ENCODE results near the gene AADACL3.
"Not testable (repeated sequence)": the region's sequence is repeated elsewhere in the genome, so short reads cannot be mapped to it uniquely, and the experiment has no call there.

Gene AADACL3

GRCh38 chr1:12715896-12716437 lies at the start of gene AADACL3:
TSS of gene AADACL3 (plus strand) at chr1:12716110. CDS start at chr1:12716177, 67 bp downstream.
- no peak for DNase-seq (ENCODE audit: low read depth)
- no peak for TF ChIP-seq CTCF (conservative IDR thresholded peaks at IDR 0.05; ENCODE audit: low read length)
- no peak within 1 kb of the TSS for H3K4me3 ChIP-seq (ENCODE audit: low read length)

GRCh38 chr1:12666141-12666735 lies 49.7 kb upstream of the AADACL3 start:
- no peak for TF ChIP-seq CTCF (conservative IDR thresholded peaks at IDR 0.05; ENCODE audit: low read length)
- no peak for DNase-seq (ENCODE audit: low read depth)

GRCh38 chr1:12669529-12670068 lies 46.3 kb upstream of the AADACL3 start:
- DNase-seq (ENCODE audit: low read depth) = peak; percentile 16
- no peak overlapping the region for H3K4me3 ChIP-seq (ENCODE audit: low read length)
- TF ChIP-seq CTCF (conservative IDR thresholded peaks at IDR 0.05; ENCODE audit: low read length) = no peak

More at GRCh38 chr1:12666141-12666735, 49.7 kb upstream of the AADACL3 start:
- H3K4me3 ChIP-seq (ENCODE audit: low read length) = no peak overlapping the region

- TF ChIP-seq CTCF (conservative IDR thresholded peaks at IDR 0.05; ENCODE audit: low read length) = no peak
- H3K4me3 ChIP-seq (ENCODE audit: low read length) = no peak overlapping the region
- DNase-seq (ENCODE audit: low read depth) = no peak
These were observed 41.6 kb upstream of the AADACL3 start for GRCh38 chr1:12674358-12674757.

- H3K4me3 ChIP-seq (ENCODE audit: low read length); DNase-seq (ENCODE audit: low read depth): not testable (repeated sequence)
These were observed 39.8 kb upstream of the AADACL3 start for GRCh38 chr1:12676122-12676521.

GRCh38 chr1:12677565-12677964 lies 38.3 kb upstream of the AADACL3 start:
- no peak for DNase-seq (ENCODE audit: low read depth)
- TF ChIP-seq CTCF (conservative IDR thresholded peaks at IDR 0.05; ENCODE audit: low read length) = no peak
- H3K4me3 ChIP-seq (ENCODE audit: low read length) = no peak overlapping the region

GRCh38 chr1:12678350-12678749 lies 37.6 kb upstream of the AADACL3 start:
- no peak for TF ChIP-seq CTCF (conservative IDR thresholded peaks at IDR 0.05; ENCODE audit: low read length)
- H3K4me3 ChIP-seq (ENCODE audit: low read length) = no peak overlapping the region
- no peak for DNase-seq (ENCODE audit: low read depth)
